Heart right ventricle (tissue), 16 donors: Measurements from ENCODE around the gene BEST3. TPM values are rescaled to one million over a fixed set of nuclear protein-coding genes. Genes with fewer than 3 reads are reported as not detected.

Experiments
- ATAC-seq, 8 donors: fragments of 200-7000 bp; cut with Tn5 transposase; one replicate each; pipeline ENCODE4 v1.9.1; 2020; ENCODE audit warnings: mild to moderate bottlenecking in 8 of 8, moderate library complexity in 8 of 8, moderate number of reproducible peaks in 1 of 8
- DNase-seq, 2 donors: peaks; one replicate each; pipeline ENCODE4 v3.0.0-alpha.2; 2020
- H3K27ac ChIP-seq, 10 donors: fragments of 200-600 bp; sonication (generic) in 2 of 10; one replicate each; pipeline versions ENCODE4 v1.5.0 to v1.8.0; 2020 to 2022; ENCODE audit warnings: mild to moderate bottlenecking in 3 of 10
- H3K27me3 ChIP-seq, 7 donors: fragments of 200-600 bp; one replicate each; pipeline ENCODE4 v1.8.0; 2021 to 2022; ENCODE audit warnings: mild to moderate bottlenecking in 2 of 7
- H3K36me3 ChIP-seq, 9 donors: fragments of 200-600 bp; sonication (generic) in 1 of 9; one replicate each; pipeline versions ENCODE4 v1.5.0 to v1.8.0; 2020 to 2022; ENCODE audit warnings: mild to moderate bottlenecking in 2 of 9
- H3K4me1 ChIP-seq, 9 donors: fragments of 200-600 bp; sonication (generic) in 1 of 9; one replicate each; pipeline versions ENCODE4 v1.5.0 to v1.8.0; 2020 to 2022; ENCODE audit warnings: mild to moderate bottlenecking in 4 of 9
- H3K4me3 ChIP-seq, 10 donors: fragments of 200-600 bp; sonication (generic) in 2 of 10; one replicate each; pipeline versions ENCODE4 v1.5.0 to v1.8.0; 2020 to 2022; ENCODE audit warnings: mild to moderate bottlenecking in 7 of 10, moderate library complexity in 2 of 10
- H3K9me3 ChIP-seq, 11 donors: fragments of 200-600 bp in 10 of 11; sonication (generic) in 2 of 11; one replicate each; pipeline versions ENCODE4 v1.5.0 to v1.8.0; 2013 to 2022; ENCODE audit warnings: mild to moderate bottlenecking in 2 of 11, control low read depth in 1 of 11, moderate library complexity in 1 of 11
- CTCF ChIP-seq, 9 donors: fragments of 200-600 bp; sonication (generic) in 2 of 9; IDR thresholded peaks; one replicate each; pipeline versions ENCODE4 v1.5.0 to v1.8.0; 2021 to 2022; ENCODE audit warnings: antibody characterized with exemption in 9 of 9, mild to moderate bottlenecking in 5 of 9, moderate library complexity in 1 of 9
- WGBS, 2 donors: extraction: QIAGEN DNeasy Blood & Tissue Kit; methylation state at CpG; one replicate each; pipeline ENCODE4 v1.1.7; 2013; ENCODE audit warnings: inconsistent platforms in 1 of 2; 5-methylcytosine and 5-hydroxymethylcytosine counted together
- intact Hi-C, 10 donors: fragments of 100-400 bp; cut with DNase I; formaldehyde crosslinking; loops; one replicate each; pipeline versions ENCODE4 v1.11.1 to v1.14.2; 2022
- polyA plus RNA-seq, 2 donors: library from polyadenylated mRNA; stranded (reverse); fragments of 200-250 nt; gene quantifications; one replicate each; pipeline ENCODE4 v1.2.3, GENCODE V29; 2013
- total RNA-seq, 10 donors: library from RNA; stranded (reverse); fragmentation: NEBNext Ultra II Directional in 3 of 10; extraction: Animal tissue kit (Norgen Biotek cat#: 25700) in 3 of 10; gene quantifications; one replicate each; pipeline versions ENCODE4 v1.2.1 to v1.2.4, GENCODE V29; 2021 to 2023
- donor health status: Arrhythmogenic right ventricular cardiomyopathy.
- donor health status: ischemic (EF 13 %, LVEDD 7.1; RV severe dilation, severe dysfunction).
- donor health status: healthy with polysubstance abuse.
- donor health status: DM: no; HTN: yes; CAD: no.
- donor health status: DM: no; HTN: no; CAD: no.
- donor health status: ischemic (EF 25% LVEDD 6.9; RV normal size, moderate dysfunction).
- donor health status: ischemic (EF 25% LVEDD 5.7; RV mildly dilated, moderate dysfunction).
- donor health status: healthy.
- donor health status: DM: yes; HTN: yes; CAD: no.
- donor health status: Ischemic cardiomyopathy.
- donor health status: ischemic (EF 35%, LVEDD 5.7; RV mildly dilated, moderate dysfunction).
- donor health status: nonischemic (EF 11% LVEDD 7.7; RV severe dilation, severe dysfunction).
- donor health status: DM: yes; HTN: yes; CAD: no.
- donor health status: PGD.
- donor health status: ischemic (EF 29% LVEDD 5.4; RV normal size, mild dysfunction).
- donor health status: nonischemic (EF 23%, LVEDD 6.1; RV moderate dilation, normal function).

The BEST3 gene
- total and polyA plus RNA-seq, 12 donors, result 0.07 to 0.64 (median 0.35) TPM; not detected in 3

GRCh38 chr12:69688021-69688420, 11.1 kb downstream of the BEST3 start:
- ATAC-seq (no peak), DNase-seq (no peak)
- no peak overlapping the region for H3K4me3 ChIP-seq
- H3K27ac ChIP-seq, result no peak overlapping the region
- H3K9me3 ChIP-seq, result no peaks in the 10 kb centered on the region
- H3K4me1 ChIP-seq, result peaks cover 0 to 18% (median 11%) of the 10 kb centered on the region in 9 donors
- no peaks in the 10 kb centered on the region for H3K36me3 ChIP-seq
- no peak for TF ChIP-seq CTCF (IDR thresholded peaks at IDR 0.05)
- 78 to 80% methylated on average over 1 of the region's 1 CpG for WGBS, 2 donors
- intact Hi-C loops, result no loop called here
- H3K27me3 ChIP-seq, result no peaks in the 10 kb centered on the region

- ATAC-seq (no peak), DNase-seq (no peak)
- no peak for TF ChIP-seq CTCF (IDR thresholded peaks at IDR 0.05)
- WGBS, 2 donors, result 69 to 82% methylated on average over 4 of the region's 4 CpGs
- Histone ChIP-seq H3K36me3 (no peaks in the 10 kb centered on the region), H3K4me1 (peaks cover 0 to 18% (median 11%) of the 10 kb centered on the region in 9 donors), H3K27ac (no peak overlapping the region), H3K27me3 (no peaks in the 10 kb centered on the region), H3K4me3 (no peak overlapping the region), H3K9me3 (no peaks in the 10 kb centered on the region)
- intact Hi-C loops, result no loop called here
These were observed 11.7 kb downstream of the BEST3 start for GRCh38 chr12:69687390-69687789.

- H3K4me1 ChIP-seq, result peaks cover 0 to 18% (median 11%) of the 10 kb centered on the region in 9 donors
- no peaks in the 10 kb centered on the region for H3K36me3 ChIP-seq
- H3K27me3 ChIP-seq, result no peaks in the 10 kb centered on the region
- WGBS, 2 donors, result 83 to 85% methylated on average over 2 of the region's 2 CpGs
- no peak for DNase-seq
- H3K27ac ChIP-seq, result no peak overlapping the region
- ATAC-seq, result no peak
- no peak for TF ChIP-seq CTCF (IDR thresholded peaks at IDR 0.05)
- intact Hi-C loops, result no loop called here
- no peaks in the 10 kb centered on the region for H3K9me3 ChIP-seq
- no peak overlapping the region for H3K4me3 ChIP-seq
These were observed 12.4 kb downstream of the BEST3 start for GRCh38 chr12:69686731-69687130.

GRCh38 chr12:69685810-69686209, 13.3 kb downstream of the BEST3 start:
- no peak for ATAC-seq
- 79 to 84% methylated on average over 2 of the region's 2 CpGs for WGBS, 2 donors
- H3K27me3 ChIP-seq, result no peaks in the 10 kb centered on the region
- DNase-seq, result no peak
- intact Hi-C loops, result no loop called here
- no peak overlapping the region for H3K4me3 ChIP-seq
- no peaks in the 10 kb centered on the region for H3K9me3 ChIP-seq
- H3K4me1 ChIP-seq, result peaks cover 0 to 18% (median 11%) of the 10 kb centered on the region in 9 donors
- no peak for TF ChIP-seq CTCF (IDR thresholded peaks at IDR 0.05)
- no peaks in the 10 kb centered on the region for H3K36me3 ChIP-seq
- no peak overlapping the region for H3K27ac ChIP-seq
